GM18873 (cell line): ENCODE results near the gene GTF2F2.

Experiments used
- ATAC-seq: cut with Tn5 transposase; IDR thresholded peaks from one replicate; pipeline ENCODE4 v1.9.1; 2021; ENCODE audit warnings: mild to moderate bottlenecking, moderate library complexity, moderate number of reproducible peaks; ENCODE audit not compliant: unreplicated experiment, low FRiP score

GTF2F2 gene

DNA sequence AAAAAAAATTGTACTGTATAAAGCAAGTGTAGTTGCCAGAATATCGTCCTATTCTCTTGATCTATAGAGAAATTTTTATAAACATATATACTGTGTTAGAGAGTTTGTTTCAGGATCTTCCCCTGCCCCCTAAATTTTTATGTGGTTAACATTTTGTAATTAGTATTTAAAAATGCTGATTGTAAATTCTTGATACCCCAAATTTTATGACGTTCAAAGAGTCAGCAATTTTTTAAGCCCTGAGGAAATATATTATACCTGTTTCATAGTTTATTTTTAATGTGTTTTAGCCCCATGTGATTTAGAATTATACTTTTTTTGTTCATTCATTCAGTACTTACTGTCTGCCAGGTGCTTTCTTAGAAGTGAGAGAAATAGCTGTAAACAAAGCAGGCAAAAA is 87.8 kb downstream of the GTF2F2 start:
- no peak for ATAC-seq

DNA sequence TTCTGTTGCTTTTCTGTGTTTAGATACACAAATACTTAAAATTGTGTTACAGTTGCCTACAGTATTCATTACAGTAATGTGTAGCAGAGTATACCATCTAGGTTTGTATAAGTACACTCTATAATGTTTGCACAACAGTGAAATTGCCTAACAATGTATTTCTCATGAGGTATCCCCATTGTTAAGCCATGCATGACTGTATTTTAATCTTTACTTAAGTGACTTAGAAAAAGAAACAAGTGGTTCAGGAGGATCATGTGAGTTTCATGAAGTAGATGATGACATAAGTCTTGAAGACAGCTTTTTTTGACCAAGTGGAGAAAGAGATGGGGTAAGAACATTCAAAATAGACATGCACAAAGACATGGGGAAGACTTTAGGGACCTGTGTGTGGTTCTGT is 88.9 kb downstream of the GTF2F2 start:
- no peak for ATAC-seq

DNA sequence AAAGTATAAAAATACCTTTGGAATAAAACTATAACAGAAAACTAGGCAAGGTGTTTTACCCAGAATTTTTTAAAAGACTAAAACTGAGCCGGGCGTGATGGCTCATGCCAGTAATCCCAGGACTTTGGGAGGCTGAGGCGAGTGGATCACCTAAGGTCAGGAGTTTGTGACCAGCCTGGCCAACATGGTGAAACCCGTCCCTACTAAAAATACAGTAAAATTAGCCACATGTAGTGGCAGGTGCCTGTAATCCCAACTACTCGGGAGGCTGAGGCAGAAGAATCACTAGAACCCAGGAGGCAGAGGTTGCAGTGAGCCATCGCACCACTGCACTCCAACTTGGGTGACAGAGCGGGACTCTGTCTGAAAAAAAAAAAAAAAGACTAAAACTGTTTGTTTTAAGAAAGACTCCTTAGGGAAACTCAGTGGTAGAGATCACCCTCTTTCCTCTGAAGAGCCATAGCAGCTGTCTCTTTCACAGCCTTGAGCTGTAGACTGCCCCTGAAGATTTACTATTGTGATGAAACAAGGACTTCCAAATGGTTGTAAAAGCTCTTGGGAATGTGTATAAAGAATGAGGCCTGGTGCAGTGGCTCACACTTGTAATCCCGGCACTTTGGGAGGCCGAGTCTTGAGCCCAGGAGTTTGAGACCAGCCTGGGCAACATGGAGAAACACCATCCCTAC is 95.2 kb downstream of the GTF2F2 start:
- ATAC-seq = no peak

DNA sequence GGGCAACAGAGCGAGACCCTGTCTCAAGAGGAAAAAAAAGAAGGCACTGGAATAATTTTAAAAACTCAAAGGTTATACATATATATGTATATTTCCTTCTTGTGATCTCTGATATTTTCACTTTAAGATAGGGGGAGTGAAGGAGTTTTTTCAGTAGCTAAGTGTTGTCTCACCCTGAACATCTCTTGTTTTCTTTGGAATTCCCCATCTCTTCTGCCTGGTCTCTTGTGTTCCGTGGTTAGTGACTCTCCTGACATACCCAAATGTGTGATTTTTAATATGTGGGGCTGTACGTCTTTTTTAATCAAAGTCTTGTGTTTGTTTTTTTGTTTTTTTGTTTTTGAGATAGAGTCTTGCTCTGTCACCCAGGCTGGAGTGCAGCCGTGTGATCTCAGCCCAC is 95.9 kb downstream of the GTF2F2 start:
- no peak for ATAC-seq

DNA sequence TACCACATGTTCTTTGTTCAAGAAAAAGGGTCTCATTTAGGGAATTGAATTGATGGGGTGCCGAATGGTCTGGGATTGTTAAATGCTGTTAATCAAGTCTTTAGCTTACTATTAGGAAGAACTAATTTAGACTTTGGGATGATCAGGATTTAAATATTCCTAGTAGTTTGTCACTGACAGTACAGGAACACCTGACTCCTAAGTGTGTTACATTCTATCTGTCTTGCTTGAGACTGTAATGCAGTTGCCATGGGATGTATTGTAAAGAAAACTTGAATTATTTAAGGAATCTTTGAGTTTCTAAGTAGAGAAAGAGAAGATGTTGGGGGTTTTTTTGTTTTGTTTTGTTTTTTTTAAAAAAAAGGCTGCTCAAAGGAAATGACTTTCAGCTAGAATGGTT is 98.4 kb downstream of the GTF2F2 start:
- ATAC-seq = no peak

DNA sequence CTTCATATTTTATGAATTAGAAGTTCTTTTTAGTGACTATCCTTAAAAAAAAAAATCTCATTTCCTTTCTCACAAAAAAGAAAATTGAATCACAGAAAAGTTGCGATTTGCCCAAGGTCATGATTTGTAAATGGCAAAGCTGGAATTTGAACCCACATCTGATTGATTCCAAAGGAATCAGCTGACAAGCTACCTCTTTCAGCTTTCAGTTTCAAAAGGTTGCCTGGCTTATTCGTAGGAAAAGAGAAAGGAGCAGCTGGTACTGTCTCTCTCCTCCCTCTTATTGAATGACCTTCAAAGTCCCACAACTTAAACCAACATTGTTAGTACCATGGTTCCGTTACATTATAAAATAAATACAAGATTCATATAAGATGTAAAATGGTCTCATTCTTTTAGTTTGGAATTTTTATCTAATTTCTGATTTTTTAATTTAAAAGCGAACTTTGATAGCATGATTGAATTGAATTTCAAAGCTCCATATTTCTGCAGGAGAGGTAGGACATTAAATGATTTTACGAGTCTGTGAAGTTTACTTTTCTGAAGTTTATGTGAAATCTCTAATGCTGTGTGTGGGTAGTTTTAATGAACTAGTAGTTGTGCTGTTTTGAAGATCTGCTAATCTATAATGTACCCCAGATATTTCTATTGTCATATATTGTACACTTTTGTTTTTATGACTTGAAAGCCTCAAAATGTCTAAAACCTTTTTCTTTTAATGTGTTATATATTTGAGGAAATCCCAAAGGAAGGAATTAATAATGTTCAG is 99.0 kb downstream of the GTF2F2 start:
- no peak for ATAC-seq

DNA sequence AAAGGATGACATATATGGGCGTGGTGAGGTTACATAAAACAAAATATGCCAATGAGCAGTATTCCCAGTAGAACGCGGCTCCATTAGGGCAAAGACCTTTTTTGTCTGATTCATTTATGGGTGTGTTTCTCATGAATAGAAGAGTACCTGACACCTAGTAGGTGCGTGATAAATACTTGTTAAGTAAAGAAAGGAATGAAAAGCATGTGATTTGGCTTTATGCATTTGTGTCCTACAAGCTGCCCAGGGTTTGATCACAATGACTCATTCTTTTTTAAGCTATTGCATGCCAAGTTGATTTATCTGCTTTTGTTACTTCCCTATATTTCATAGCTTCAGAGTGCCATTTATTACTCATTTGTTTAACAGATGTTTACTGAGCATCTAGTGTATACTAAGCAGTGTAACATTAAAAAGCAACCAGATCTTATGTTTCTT is 99.6 kb downstream of the GTF2F2 start:
- ATAC-seq = no peak

DNA sequence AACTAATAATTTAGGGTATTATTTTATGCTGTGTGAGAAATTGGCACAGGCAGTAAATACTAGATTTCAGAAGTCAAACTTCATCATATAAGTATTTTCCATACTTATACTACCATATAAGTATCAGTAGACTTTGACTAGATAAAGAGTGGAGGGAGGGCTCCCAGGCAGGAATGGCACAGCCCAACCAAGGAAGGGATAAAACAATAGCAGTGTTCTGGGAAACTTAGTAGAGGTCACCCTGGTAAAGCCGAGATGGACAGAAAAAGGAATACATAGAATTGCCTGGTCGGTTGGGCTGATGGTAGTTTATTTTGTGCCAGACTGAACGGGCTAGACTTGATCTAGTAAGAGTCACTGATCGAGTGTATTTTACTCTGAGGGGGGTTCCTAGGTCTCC is 100.1 kb downstream of the GTF2F2 start:
- no peak for ATAC-seq

DNA sequence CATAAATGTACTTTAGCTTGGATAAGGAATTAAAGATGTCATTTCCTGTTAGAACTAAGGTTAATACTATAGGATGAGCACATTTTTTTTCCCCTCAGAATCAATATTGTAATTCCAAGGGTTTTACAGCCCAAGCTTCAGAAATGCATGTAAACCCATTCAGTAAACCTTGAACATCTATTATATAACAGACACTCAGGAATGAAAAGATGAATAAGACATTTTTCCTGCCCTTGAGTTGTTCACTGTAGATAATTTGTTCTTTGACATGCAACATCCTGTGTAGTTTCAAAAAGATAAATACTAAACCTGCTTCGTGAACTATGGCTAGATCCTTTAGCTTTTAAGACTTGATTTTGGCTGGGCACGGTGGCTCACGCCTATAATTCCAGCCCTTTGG is 102.2 kb downstream of the GTF2F2 start:
- no peak for ATAC-seq

DNA sequence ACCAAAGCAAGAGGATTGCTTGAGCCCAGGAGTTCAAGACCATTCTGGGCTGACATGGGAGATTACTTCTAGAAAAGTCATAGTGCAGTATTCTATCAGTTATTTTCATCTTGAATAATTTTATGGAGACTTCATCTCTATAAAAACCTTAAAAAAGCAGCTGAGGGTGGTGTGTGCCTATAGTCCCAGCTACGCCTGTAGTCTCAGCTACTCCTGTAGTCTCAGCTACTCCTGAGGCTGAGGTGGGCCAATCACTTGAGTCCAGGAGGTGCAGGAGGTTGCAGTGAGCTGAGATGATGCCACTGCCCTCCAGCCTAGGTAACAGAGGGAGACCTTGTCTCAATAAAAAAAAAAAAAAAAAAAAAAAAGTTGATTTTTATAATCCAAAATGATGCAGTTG is 102.6 kb downstream of the GTF2F2 start:
- ATAC-seq = no peak

DNA sequence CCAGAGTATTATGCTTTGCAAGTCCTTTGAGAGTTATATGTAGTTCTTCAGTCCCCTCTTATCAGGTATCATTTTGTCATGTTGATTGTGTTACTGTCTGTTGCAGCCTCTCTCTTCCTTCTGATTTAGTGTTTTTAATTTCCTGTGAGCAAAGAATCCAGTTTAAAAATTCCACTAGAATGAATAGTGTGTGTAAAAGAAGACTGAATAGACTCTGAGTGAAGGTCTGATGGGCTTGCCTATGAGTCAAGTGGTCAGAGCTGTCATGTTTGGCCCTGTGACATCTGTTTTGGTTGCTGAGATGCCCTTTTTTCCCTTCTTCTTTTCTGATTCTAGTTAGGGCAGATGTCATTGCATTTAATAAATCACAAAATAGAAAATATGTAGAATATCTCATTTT is 103.9 kb downstream of the GTF2F2 start:
- no peak for ATAC-seq

DNA sequence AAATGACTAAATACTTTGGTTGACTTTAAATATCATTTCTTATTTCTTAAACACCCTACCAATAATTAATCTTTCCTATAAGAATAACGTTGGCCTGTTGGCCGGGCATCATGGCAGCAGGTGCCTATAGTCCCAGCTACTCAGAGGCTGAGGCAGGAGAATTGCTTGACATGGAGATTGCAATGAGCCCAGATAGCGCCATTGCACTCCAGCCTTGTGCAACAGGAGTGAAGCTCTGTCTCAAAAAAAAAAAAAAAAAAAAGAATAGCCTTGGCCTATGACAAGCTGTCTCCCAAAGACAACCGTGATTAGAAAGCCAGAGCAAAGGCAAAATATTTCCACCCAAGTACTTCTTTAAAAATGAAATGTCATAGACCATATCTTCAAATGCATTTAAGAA is 105.1 kb downstream of the GTF2F2 start:
- no peak for ATAC-seq

DNA sequence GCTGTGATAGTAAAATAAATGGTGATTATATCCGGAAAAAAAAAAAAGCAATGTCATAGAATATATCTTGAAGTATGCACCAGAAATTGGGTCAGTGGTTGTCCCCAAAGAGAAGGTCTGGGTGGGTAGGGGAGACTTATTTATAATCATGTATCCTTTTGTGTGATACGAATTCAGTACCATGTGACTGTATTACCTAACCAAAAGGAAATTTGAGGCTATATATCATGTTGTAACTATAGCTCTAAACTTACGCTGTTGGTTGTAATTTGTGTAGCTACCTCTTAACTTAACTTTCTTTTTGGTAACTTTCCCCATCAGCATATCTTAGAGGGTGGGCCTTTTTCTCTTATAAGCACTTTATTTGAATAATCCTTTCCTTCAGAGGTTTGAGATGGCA is 105.7 kb downstream of the GTF2F2 start:
- ATAC-seq = no peak

DNA sequence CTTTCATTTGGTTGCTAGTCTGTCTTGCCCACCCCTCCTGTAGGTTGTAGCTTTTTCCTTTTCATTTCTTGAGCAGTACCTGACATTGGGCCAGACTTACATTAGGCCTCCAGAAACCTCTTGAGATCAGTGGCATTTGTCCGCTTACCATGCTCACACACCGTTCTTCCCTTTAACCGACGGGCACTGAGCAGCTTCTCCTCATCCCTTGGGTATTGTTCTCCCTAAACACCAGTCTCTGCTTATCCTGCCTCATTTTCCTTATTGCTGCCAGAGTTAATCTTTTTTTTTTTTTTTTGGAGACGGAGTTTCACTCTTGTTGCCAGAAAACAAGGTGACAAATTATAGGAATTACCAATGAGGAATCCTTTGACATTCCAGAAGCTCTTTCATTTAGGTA is 107.7 kb downstream of the GTF2F2 start:
- no peak for ATAC-seq

DNA sequence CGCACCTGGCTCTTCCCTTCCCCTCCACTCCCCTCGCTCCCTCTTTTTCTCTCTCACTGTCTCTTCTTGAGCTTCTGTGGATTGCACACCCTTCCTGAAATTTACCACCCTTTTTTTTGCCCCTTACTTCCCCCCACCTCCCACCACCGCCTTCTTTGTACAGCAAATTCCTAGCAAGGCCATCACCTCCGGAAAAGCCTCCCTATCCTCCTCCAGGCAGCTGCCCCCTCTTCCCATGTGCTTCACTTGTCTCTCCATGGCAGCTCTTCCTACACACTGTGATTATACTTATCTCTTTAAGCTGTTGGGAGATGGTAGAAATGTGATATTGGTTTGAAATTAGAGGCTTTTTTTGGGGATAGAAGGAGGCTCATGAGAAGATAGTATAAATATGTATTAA is 108.9 kb downstream of the GTF2F2 start:
- ATAC-seq = no peak

DNA sequence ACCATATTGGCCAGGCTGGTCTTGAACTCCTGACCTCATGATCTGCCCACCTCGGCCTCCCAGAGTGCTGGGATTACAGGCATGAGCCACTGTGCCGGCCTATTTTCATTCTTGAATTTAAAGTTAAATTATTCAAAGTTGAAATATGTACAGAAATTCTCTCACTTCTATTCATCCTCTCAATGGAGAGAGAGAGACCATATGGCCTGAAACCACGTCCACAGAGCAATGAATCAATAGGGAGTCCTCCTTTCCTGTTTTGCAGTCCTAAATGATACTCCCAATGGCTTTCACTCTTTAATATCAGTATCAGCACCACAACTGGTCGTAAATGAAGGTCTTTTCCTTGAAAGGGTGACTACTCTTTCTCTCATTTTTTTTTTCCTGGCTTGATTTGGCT is 111.0 kb downstream of the GTF2F2 start:
- no peak for ATAC-seq

DNA sequence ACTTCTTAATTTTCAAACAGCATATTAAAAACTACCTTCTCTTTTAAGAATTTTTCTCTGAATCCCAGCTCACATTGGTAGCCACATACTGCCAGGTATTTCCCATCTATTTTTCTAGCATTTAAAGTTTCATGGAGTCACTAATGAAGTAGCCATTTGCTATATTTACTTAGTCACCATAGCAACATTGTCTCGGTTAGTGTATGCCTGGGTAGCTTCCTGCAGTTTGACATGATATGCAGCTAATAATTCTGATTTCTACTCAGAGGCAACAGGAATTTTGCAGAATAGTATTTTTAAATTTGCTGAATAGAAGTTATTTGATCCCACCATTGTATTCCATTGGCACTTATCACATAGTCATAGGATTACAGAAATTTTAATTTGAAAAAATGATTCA is 111.4 kb downstream of the GTF2F2 start:
- no peak for ATAC-seq

DNA sequence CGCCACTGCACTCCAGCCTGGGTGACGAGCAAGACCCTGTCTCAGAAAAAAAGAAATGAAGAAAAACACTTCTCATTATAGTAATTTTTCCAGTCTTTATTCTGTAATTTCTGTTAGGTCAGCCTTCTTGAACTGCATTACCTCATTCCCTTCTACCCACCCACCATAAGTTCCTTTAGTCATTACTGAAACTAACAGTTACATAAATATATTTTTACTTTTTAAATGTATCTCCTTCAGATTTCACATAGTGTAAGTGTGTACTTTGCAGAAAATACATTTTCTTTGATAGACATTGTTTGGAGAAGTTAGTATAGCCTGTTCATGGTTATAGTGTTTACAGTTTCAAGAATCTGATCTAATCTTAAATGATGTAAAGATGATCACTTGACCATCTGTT is 112.3 kb downstream of the GTF2F2 start:
- ATAC-seq = no peak

DNA sequence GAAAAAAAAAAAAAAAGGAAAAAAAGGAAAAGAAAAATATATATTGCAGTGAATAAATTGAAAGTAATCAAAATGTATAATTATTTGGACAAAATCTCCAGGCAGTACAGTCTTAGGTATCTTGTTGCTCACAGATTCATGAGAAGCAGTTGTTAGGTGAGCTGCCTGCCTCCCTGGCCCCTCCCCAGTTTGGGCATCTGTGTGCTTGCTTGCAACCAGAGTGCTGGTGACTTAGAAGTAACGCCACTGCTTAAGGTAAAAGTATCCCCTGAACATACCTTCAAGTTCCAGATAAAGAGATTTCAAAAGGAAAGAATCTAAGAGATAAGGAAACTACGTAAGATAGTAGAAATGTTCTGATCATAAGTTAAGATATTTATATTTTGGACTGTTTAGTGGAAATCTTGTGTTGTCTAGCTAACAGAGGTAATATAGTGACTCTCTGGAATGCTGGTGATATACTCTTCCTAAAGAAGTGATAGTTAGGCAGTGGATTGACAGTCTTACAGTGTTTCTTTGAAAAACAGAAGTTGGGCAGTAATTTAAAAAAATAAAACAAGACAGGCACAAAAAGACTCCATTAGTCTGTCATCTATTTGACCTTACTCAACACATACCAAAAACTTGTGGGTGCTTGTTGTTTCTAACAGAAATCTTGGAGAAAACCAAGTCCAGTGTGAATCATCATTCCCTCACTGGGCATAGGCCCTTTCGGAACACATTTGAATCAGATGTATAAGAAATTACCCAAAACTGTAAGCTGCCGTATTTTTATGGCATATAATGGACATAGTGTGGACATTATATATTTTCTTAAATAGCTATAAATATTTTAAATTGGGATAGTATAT is 118.9 kb downstream of the GTF2F2 start:
- ATAC-seq = no peak

DNA sequence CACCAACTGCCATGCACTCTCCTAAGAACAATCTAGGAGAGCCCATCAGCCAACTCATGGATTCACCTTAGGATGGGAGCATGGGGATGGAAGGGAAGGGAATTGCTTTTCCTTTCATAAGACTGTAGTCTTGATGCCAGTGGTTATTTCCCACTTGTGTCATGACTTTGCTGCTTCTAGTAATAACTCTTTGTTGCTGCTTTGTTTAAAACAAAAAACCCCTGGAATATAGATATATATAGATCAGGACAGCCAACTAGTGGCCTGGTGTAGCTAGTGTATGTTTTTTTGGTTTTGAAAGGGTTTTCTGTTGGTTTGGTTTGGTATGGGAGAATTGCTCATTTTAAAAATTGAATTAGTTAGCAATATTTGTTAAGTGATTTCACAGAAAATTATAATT is 119.8 kb downstream of the GTF2F2 start:
- no peak for ATAC-seq

DNA sequence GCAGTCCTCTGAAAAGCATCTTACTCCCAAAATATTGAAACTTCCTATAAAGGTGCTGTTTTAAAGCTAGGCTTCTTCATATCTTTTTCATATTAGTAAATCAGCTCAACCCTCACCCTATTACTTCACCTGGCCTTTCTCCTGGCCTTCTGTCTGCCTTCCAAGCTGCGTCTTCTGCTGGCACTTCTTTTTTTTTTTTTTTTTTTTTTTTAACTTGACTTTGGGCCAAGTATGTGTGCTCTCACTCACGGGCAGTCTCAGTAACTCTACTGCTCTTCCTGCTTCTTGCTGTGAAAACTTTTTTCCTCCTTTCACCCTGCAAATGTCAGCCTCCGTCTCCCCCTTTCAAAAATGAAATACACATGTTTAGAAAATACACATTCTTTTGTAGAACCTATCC is 121.8 kb downstream of the GTF2F2 start:
- ATAC-seq = no peak
